GM23338 (cell line): Measurements from ENCODE around the gene CDC42BPG. TPM values are rescaled to one million over a fixed set of nuclear protein-coding genes. Genes with fewer than 3 reads are reported as not detected.

ENCODE experiments used
- ATAC-seq: fragments of 200-7000 bp; cut with Tn5 transposase; 3 replicates; pipeline ENCODE4 v1.9.1; 2020
- DNase-seq: peaks from one replicate; pipeline ENCODE4 v3.0.0-alpha.2; 2015; ENCODE audit warnings: low spot score
- H2AFZ ChIP-seq: fragments of 200-600 bp; sonication (generic); 2 replicates; pipeline ENCODE4 v1.8.0; 2016; ENCODE audit warnings: antibody characterized with exemption, mild to moderate bottlenecking, moderate library complexity
- H3F3A ChIP-seq: fragments of 200-600 bp; sonication (generic); replicated peaks from 2 replicates; pipeline ENCODE4 v1.8.0; 2017; ENCODE audit warnings: antibody characterized with exemption, mixed run types, low read depth
- H3K27ac ChIP-seq: fragments of 200-600 bp; sonication (generic); 2 replicates; pipeline ENCODE4 v1.6.1; 2016; ENCODE audit warnings: low read depth
- H3K27me3 ChIP-seq: fragments of 200-600 bp; sonication (generic); 2 replicates; pipeline ENCODE4 v1.8.0; 2016; ENCODE audit warnings: mild to moderate bottlenecking, mixed run types, moderate library complexity; ENCODE audit not compliant: insufficient read depth
- H3K36me3 ChIP-seq: fragments of 200-600 bp; sonication (generic); 2 replicates; pipeline ENCODE4 v1.8.0; 2016; ENCODE audit warnings: mild to moderate bottlenecking; ENCODE audit not compliant: insufficient read depth
- H3K4me1 ChIP-seq: fragments of 200-600 bp; sonication (generic); 2 replicates; pipeline ENCODE4 v1.8.0; 2016; ENCODE audit warnings: mild to moderate bottlenecking, moderate library complexity; ENCODE audit not compliant: insufficient read depth
- H3K4me2 ChIP-seq: fragments of 200-600 bp; sonication (generic); 2 replicates; pipeline ENCODE4 v1.7.1; 2017; ENCODE audit warnings: mixed run types
- H3K4me3 ChIP-seq: fragments of 200-600 bp; sonication (generic); 2 replicates; pipeline ENCODE4 v1.6.1; 2016; ENCODE audit warnings: mixed run types
- H3K79me2 ChIP-seq: fragments of 200-600 bp; sonication (generic); replicated peaks from 2 replicates; pipeline ENCODE4 v1.8.0; 2017; ENCODE audit warnings: mild to moderate bottlenecking; ENCODE audit not compliant: insufficient read depth
- H3K9me2 ChIP-seq: fragments of 200-600 bp; sonication (generic); 2 replicates; pipeline ENCODE4 v1.8.0; 2017; ENCODE audit not compliant: insufficient read depth
- H4K20me1 ChIP-seq: fragments of 200-600 bp; sonication (generic); replicated peaks from 2 replicates; pipeline ENCODE4 v1.8.0; 2017; ENCODE audit warnings: mild to moderate bottlenecking; ENCODE audit not compliant: insufficient read depth
- H3K27ac Mint-ChIP-seq: 2 replicates; pipeline ENCODE4 v1.8.0; 2020; ENCODE audit warnings: inconsistent platforms, mild to moderate bottlenecking, moderate library complexity, mixed read lengths
- H3K27me3 Mint-ChIP-seq: 3 replicates; pipeline ENCODE4 v1.8.0; 2022; ENCODE audit warnings: low read depth, mild to moderate bottlenecking, moderate library complexity, mixed read lengths, inconsistent platforms; ENCODE audit not compliant: insufficient read depth, poor library complexity
- H3K36me3 Mint-ChIP-seq: 3 replicates; pipeline ENCODE4 v1.8.0; 2021; ENCODE audit warnings: low read depth, mild to moderate bottlenecking, inconsistent platforms, moderate library complexity, mixed read lengths
- H3K4me1 Mint-ChIP-seq: 3 replicates; pipeline ENCODE4 v1.8.0; 2020; ENCODE audit warnings: mild to moderate bottlenecking, inconsistent platforms, mixed read lengths
- H3K4me3 Mint-ChIP-seq: 3 replicates; pipeline ENCODE4 v1.8.0; 2021; ENCODE audit warnings: moderate library complexity, mild to moderate bottlenecking, inconsistent platforms, mixed read lengths
- H3K9me3 Mint-ChIP-seq: 3 replicates; pipeline ENCODE4 v1.8.0; 2020; ENCODE audit warnings: moderate library complexity, mild to moderate bottlenecking, inconsistent platforms, mixed read lengths
- CREB1 ChIP-seq: fragments of 250-450 bp; sonication (Bioruptor Pico); IDR thresholded peaks from 2 replicates; pipeline ENCODE4 v1.5.0; 2020; ENCODE audit warnings: low read depth, mild to moderate bottlenecking, moderate library complexity
- ETS1 ChIP-seq: IDR thresholded peaks from 2 replicates; pipeline ENCODE4 v1.6.1; 2016; ENCODE audit warnings: antibody characterized with exemption
- EZH2 ChIP-seq: fragments of 200-600 bp; sonication (generic); IDR thresholded peaks from one replicate; pipeline ENCODE4 v1.8.0; 2017; ENCODE audit warnings: antibody characterized with exemption, mild to moderate bottlenecking, low read depth; ENCODE audit not compliant: unreplicated experiment
- EZH2phosphoT487 ChIP-seq: fragments of 200-600 bp; sonication (generic); IDR thresholded peaks from one replicate; pipeline ENCODE4 v1.8.1; 2018; ENCODE audit warnings: antibody characterized with exemption; ENCODE audit not compliant: unreplicated experiment
- JUNB ChIP-seq: IDR thresholded peaks from one replicate; pipeline ENCODE4 v1.6.1; 2016; ENCODE audit warnings: antibody characterized with exemption; ENCODE audit not compliant: unreplicated experiment
- NANOG ChIP-seq: IDR thresholded peaks from 2 replicates; pipeline ENCODE4 v1.6.1; 2016; ENCODE audit warnings: antibody characterized with exemption, borderline replicate concordance
- POLR2AphosphoS5 ChIP-seq: IDR thresholded peaks from 2 replicates; pipeline ENCODE4 v1.6.1; 2016; ENCODE audit warnings: antibody characterized with exemption, low read depth
- REST ChIP-seq: IDR thresholded peaks from one replicate; pipeline ENCODE4 v1.6.1; 2018; ENCODE audit warnings: antibody characterized with exemption; ENCODE audit not compliant: unreplicated experiment
- STAT1 ChIP-seq: IDR thresholded peaks from one replicate; pipeline ENCODE4 v1.6.1; 2016; ENCODE audit warnings: antibody characterized with exemption; ENCODE audit not compliant: unreplicated experiment
- ZNF114 ChIP-seq: fragments of 250-450 bp; sonication (Bioruptor Pico); IDR thresholded peaks from 2 replicates; pipeline ENCODE4 v1.5.0; 2020; ENCODE audit warnings: mild to moderate bottlenecking, moderate library complexity
- ZNF331 ChIP-seq: fragments of 250-450 bp; sonication (Bioruptor Pico); IDR thresholded peaks from 2 replicates; pipeline ENCODE4 v1.5.0; 2020; ENCODE audit warnings: low read depth, mild to moderate bottlenecking, moderate library complexity
- polyA plus RNA-seq: library from polyadenylated mRNA; unstranded; fragments of >200 nt; fragmentation: Nextera tagmentation; extraction: Ambion mirVana; gene quantifications from 2 replicates; pipeline ENCODE4 v1.2.1, GENCODE V29; 2016
- total RNA-seq: library from RNA; depleted of rRNA; stranded (reverse); fragments of >200 nt; shearing (Covaris generic); gene quantifications from 2 replicates; pipeline ENCODE4 v1.2.3, GENCODE V29; 2014
- TF ChIP-seq, protein P1 (sequence below), 2 experiments: fragments of 200-600 bp in 1 of 2; sonication (generic) in 1 of 2; conservative IDR thresholded peaks; 2 replicates each; pipeline versions ENCODE4 v1.5.1 to v1.6.1; 2016 to 2017; ENCODE audit warnings: antibody characterized with exemption in 2 of 2, low read depth in 2 of 2, mild to moderate bottlenecking in 2 of 2, moderate library complexity in 1 of 2
- TF ChIP-seq, protein P2 (sequence below): fragments of 250-450 bp; sonication (Bioruptor Pico); IDR thresholded peaks from 2 replicates; pipeline ENCODE4 v1.5.0; 2020; ENCODE audit warnings: mild to moderate bottlenecking, moderate library complexity

Gene CDC42BPG
- total and polyA plus RNA-seq, 2 experiments from 2014 or later: 2.3 to 11.6 TPM

- Histone ChIP-seq H3K36me3 (no peaks in the 10 kb centered on the region), H4K20me1 (no peaks in the 10 kb centered on the region), H2AFZ (no peak overlapping the region), H3K4me1 (peaks cover 16% of the 10 kb centered on the region; the same call in 1 of the 2 replicates), H3F3A (0 out of 2 replicates have a peak, but pooled peaks cover 2% of the 10 kb centered on the region), H3K27ac (no peak overlapping the region), H3K4me2 (no peak overlapping the region), H3K27me3 (no peaks in the 10 kb centered on the region), H3K4me3 (no peak overlapping the region), H3K79me2 (no peaks in the 10 kb centered on the region), H3K9me2 (no peaks in the 10 kb centered on the region)
- no peak for DNase-seq
- Mint-ChIP-seq H3K4me1 (peaks cover 20% of the 10 kb centered on the region), H3K9me3 (no peaks in the 10 kb centered on the region), H3K4me3 (no peak overlapping the region), H3K27me3 (peaks cover 10% of the 10 kb centered on the region), H3K27ac (no peak overlapping the region), H3K36me3 (no peaks in the 10 kb centered on the region; the same call in 2 of the 3 replicates)
- no peak for ATAC-seq
- TF ChIP-seq CREB1 (CRISPR knock-in tag) (no peak), ETS1 (no peak), ZNF114 (no peak), REST (no peak), NANOG (no peak), EZH2 (no peak), EZH2phosphoT487 (no peak), POLR2AphosphoS5 (no peak), STAT1 (no peak), ZNF331 (no peak), JUNB (no peak)
- TF ChIP-seq, protein P1, sequence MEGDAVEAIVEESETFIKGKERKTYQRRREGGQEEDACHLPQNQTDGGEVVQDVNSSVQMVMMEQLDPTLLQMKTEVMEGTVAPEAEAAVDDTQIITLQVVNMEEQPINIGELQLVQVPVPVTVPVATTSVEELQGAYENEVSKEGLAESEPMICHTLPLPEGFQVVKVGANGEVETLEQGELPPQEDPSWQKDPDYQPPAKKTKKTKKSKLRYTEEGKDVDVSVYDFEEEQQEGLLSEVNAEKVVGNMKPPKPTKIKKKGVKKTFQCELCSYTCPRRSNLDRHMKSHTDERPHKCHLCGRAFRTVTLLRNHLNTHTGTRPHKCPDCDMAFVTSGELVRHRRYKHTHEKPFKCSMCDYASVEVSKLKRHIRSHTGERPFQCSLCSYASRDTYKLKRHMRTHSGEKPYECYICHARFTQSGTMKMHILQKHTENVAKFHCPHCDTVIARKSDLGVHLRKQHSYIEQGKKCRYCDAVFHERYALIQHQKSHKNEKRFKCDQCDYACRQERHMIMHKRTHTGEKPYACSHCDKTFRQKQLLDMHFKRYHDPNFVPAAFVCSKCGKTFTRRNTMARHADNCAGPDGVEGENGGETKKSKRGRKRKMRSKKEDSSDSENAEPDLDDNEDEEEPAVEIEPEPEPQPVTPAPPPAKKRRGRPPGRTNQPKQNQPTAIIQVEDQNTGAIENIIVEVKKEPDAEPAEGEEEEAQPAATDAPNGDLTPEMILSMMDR (conservative IDR thresholded peaks at IDR 0.05; ENCODE audit: low read depth in 2 of 2): no peak
- TF ChIP-seq, protein P2, sequence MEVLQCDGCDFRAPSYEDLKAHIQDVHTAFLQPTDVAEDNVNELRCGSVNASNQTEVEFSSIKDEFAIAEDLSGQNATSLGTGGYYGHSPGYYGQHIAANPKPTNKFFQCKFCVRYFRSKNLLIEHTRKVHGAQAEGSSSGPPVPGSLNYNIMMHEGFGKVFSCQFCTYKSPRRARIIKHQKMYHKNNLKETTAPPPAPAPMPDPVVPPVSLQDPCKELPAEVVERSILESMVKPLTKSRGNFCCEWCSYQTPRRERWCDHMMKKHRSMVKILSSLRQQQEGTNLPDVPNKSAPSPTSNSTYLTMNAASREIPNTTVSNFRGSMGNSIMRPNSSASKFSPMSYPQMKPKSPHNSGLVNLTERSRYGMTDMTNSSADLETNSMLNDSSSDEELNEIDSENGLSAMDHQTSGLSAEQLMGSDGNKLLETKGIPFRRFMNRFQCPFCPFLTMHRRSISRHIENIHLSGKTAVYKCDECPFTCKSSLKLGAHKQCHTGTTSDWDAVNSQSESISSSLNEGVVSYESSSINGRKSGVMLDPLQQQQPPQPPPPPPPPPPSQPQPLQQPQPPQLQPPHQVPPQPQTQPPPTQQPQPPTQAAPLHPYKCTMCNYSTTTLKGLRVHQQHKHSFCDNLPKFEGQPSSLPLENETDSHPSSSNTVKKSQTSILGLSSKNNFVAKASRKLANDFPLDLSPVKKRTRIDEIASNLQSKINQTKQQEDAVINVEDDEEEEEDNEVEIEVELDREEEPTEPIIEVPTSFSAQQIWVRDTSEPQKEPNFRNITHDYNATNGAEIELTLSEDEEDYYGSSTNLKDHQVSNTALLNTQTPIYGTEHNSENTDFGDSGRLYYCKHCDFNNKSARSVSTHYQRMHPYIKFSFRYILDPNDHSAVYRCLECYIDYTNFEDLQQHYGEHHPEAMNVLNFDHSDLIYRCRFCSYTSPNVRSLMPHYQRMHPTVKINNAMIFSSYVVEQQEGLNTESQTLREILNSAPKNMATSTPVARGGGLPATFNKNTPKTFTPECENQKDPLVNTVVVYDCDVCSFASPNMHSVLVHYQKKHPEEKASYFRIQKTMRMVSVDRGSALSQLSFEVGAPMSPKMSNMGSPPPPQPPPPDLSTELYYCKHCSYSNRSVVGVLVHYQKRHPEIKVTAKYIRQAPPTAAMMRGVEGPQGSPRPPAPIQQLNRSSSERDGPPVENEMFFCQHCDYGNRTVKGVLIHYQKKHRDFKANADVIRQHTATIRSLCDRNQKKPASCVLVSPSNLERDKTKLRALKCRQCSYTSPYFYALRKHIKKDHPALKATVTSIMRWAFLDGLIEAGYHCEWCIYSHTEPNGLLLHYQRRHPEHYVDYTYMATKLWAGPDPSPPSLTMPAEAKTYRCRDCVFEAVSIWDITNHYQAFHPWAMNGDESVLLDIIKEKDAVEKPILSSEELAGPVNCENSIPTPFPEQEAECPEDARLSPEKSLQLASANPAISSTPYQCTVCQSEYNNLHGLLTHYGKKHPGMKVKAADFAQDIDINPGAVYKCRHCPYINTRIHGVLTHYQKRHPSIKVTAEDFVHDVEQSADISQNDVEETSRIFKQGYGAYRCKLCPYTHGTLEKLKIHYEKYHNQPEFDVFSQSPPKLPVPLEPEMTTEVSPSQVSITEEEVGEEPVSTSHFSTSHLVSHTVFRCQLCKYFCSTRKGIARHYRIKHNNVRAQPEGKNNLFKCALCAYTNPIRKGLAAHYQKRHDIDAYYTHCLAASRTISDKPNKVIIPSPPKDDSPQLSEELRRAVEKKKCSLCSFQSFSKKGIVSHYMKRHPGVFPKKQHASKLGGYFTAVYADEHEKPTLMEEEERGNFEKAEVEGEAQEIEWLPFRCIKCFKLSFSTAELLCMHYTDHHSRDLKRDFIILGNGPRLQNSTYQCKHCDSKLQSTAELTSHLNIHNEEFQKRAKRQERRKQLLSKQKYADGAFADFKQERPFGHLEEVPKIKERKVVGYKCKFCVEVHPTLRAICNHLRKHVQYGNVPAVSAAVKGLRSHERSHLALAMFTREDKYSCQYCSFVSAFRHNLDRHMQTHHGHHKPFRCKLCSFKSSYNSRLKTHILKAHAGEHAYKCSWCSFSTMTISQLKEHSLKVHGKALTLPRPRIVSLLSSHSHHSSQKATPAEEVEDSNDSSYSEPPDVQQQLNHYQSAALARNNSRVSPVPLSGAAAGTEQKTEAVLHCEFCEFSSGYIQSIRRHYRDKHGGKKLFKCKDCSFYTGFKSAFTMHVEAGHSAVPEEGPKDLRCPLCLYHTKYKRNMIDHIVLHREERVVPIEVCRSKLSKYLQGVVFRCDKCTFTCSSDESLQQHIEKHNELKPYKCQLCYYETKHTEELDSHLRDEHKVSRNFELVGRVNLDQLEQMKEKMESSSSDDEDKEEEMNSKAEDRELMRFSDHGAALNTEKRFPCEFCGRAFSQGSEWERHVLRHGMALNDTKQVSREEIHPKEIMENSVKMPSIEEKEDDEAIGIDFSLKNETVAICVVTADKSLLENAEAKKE: no peak
Measured at GRCh38 chr11:64891215-64891848, 46.9 kb upstream of the CDC42BPG start.
